OCI-LY1 (cell line): Measurements from ENCODE around the gene AK3.

Experiments
- H2AFZ ChIP-seq: fragments of 200-600 bp; sonication (generic), shearing (Covaris generic); 2 replicates; pipeline ENCODE4 v1.6.0; 2014; ENCODE audit warnings: antibody characterized with exemption, mild to moderate bottlenecking, low read length
- H3F3A ChIP-seq: fragments of 200-600 bp; sonication (generic), shearing (Covaris generic); 2 replicates; pipeline ENCODE4 v1.6.0; 2014; ENCODE audit warnings: mild to moderate bottlenecking, antibody characterized with exemption, low read length, moderate library complexity; ENCODE audit not compliant: insufficient read depth
- H3K27ac ChIP-seq: fragments of 200-600 bp; sonication (generic); 2 replicates; pipeline ENCODE4 v1.5.1; 2014; ENCODE audit warnings: low read length, mixed run types, mild to moderate bottlenecking, low read depth; ENCODE audit not compliant: poor library complexity, severe bottlenecking
- H3K27me3 ChIP-seq: fragments of 200-600 bp; sonication (generic); 2 replicates; pipeline ENCODE4 v1.6.0; 2014; ENCODE audit warnings: antibody characterized with exemption, mild to moderate bottlenecking, low read length, moderate library complexity; ENCODE audit not compliant: insufficient read depth
- H3K36me3 ChIP-seq: fragments of 200-600 bp; sonication (generic); 2 replicates; pipeline ENCODE4 v1.6.1; 2014; ENCODE audit warnings: mild to moderate bottlenecking, antibody characterized with exemption, low read length, moderate library complexity, mixed read lengths; ENCODE audit not compliant: insufficient read depth
- H3K4me1 ChIP-seq: fragments of 200-600 bp; sonication (generic); 2 replicates; pipeline ENCODE4 v1.5.1; 2014; ENCODE audit warnings: mild to moderate bottlenecking, low read length, moderate library complexity; ENCODE audit not compliant: insufficient read depth, severe bottlenecking
- H3K4me2 ChIP-seq: fragments of 200-600 bp; sonication (generic), shearing (Covaris generic); 2 replicates; pipeline ENCODE4 v1.6.1; 2014; ENCODE audit warnings: low read length
- H3K4me3 ChIP-seq: fragments of 200-600 bp; sonication (generic); 2 replicates; pipeline ENCODE4 v1.5.1; 2014; ENCODE audit warnings: low read length, low read depth, mild to moderate bottlenecking, mixed read lengths; ENCODE audit not compliant: poor library complexity, severe bottlenecking
- H3K79me2 ChIP-seq: fragments of 200-600 bp; shearing (Covaris generic); 2 replicates; pipeline ENCODE4 v1.6.1; 2016; ENCODE audit warnings: mixed run types, low read length, mixed read lengths; ENCODE audit not compliant: insufficient read depth
- H3K9ac ChIP-seq: fragments of 200-600 bp; sonication (generic), shearing (Covaris generic); 2 replicates; pipeline ENCODE4 v1.6.1; 2014; ENCODE audit warnings: mild to moderate bottlenecking, low read length, mixed read lengths
- H3K9me2 ChIP-seq: fragments of 200-600 bp; sonication (generic), shearing (Covaris generic); 2 replicates; pipeline ENCODE4 v1.6.1; 2014; ENCODE audit warnings: low read depth, mild to moderate bottlenecking, low read length, mixed read lengths
- H3K9me3 ChIP-seq: fragments of 200-600 bp; shearing (Covaris generic); 2 replicates; pipeline ENCODE4 v1.6.1; 2014; ENCODE audit warnings: low read length, mixed read lengths
- H4K20me1 ChIP-seq: fragments of 200-600 bp; sonication (generic), shearing (Covaris generic); 2 replicates; pipeline ENCODE4 v1.6.0; 2016; ENCODE audit warnings: mild to moderate bottlenecking, low read length; ENCODE audit not compliant: insufficient read depth
- CTCF ChIP-seq: fragments of 200-600 bp; sonication (generic), shearing (Covaris generic); IDR thresholded peaks from 2 replicates; pipeline ENCODE4 v1.5.1; 2017; ENCODE audit warnings: mild to moderate bottlenecking, antibody characterized with exemption, low read length, moderate library complexity, mixed read lengths
- EZH2 ChIP-seq: fragments of 200-600 bp; sonication (generic), shearing (Covaris generic); IDR thresholded peaks from 2 replicates; pipeline ENCODE4 v1.8.0; 2017; ENCODE audit warnings: borderline replicate concordance, mixed run types, mild to moderate bottlenecking, antibody characterized with exemption, low read length, moderate library complexity, mixed read lengths

The AK3 gene

GRCh38 chr9:4742246-4742645 lies 1.2 kb upstream of the AK3 start:
- Histone ChIP-seq H3K9me3 (no peaks in the 10 kb centered on the region), H3K9me2 (no peaks in the 10 kb centered on the region), H3K27ac (no peak overlapping the region), H3K27me3 (no peaks in the 10 kb centered on the region), H3K4me1 (peaks cover 34% of the 10 kb centered on the region), H4K20me1 (no peaks in the 10 kb centered on the region), H3K4me3 (peak overlapping the region; percentile 80), H3K36me3 (peaks cover 11% of the 10 kb centered on the region; the same call in 1 of the 2 replicates), H2AFZ (no peak overlapping the region), H3K79me2 (peaks cover 31% of the 10 kb centered on the region), H3F3A (no peaks in the 10 kb centered on the region), H3K4me2 (peak overlapping the region; percentile 79), H3K9ac (peak overlapping the region; percentile 79; the same call in 1 of the 2 replicates)
- TF ChIP-seq EZH2 (no peak), CTCF (no peak)

- Histone ChIP-seq H3K79me2 (peaks cover 39% of the 10 kb centered on the region), H3K9ac (peak overlapping the region; percentile 79), H3K27ac (peak overlapping the region; percentile 39), H3K4me1 (peaks cover 35% of the 10 kb centered on the region), H3K9me2 (no peaks in the 10 kb centered on the region), H2AFZ (0 out of 2 replicates have a peak overlapping the region, but pooled peaks have one; percentile 7), H4K20me1 (no peaks in the 10 kb centered on the region), H3K4me3 (peak overlapping the region; percentile 80), H3K36me3 (peaks cover 15% of the 10 kb centered on the region; the same call in 1 of the 2 replicates), H3K4me2 (peak overlapping the region; percentile 79), H3K27me3 (no peaks in the 10 kb centered on the region), H3K9me3 (no peaks in the 10 kb centered on the region), H3F3A (no peaks in the 10 kb centered on the region)
- no peak for TF ChIP-seq EZH2
Measured at GRCh38 chr9:4741365-4742089, 525 bp upstream of the AK3 start.

GRCh38 chr9:4740388-4740637 lies 689 bp downstream of the AK3 start:
- Histone ChIP-seq H3K9me3 (no peaks in the 10 kb centered on the region), H3K9ac (peak overlapping the region; percentile 79), H2AFZ (no peak overlapping the region), H3K4me3 (peak overlapping the region; percentile 80), H3K9me2 (no peaks in the 10 kb centered on the region), H3K27ac (peak overlapping the region; percentile 58), H3K36me3 (peaks cover 16% of the 10 kb centered on the region; the same call in 1 of the 2 replicates), H3K4me2 (peak overlapping the region; percentile 79), H3K27me3 (no peaks in the 10 kb centered on the region), H3K4me1 (peaks cover 35% of the 10 kb centered on the region), H4K20me1 (no peaks in the 10 kb centered on the region), H3K79me2 (peaks cover 45% of the 10 kb centered on the region), H3F3A (no peaks in the 10 kb centered on the region)
- TF ChIP-seq CTCF, result no peak
- TF ChIP-seq EZH2, result no peak
